HepG2 (cell line): Measurements from ENCODE around the gene POLR3H. TPM values are rescaled to one million over a fixed set of nuclear protein-coding genes. Genes with fewer than 3 reads are reported as not detected.

ENCODE experiments used
- AHDC1 ChIP-seq: sonication (generic); formaldehyde crosslinking; IDR thresholded peaks from 2 replicates; pipeline ENCODE4 v1.5.1; 2020; ENCODE audit warnings: mild to moderate bottlenecking, missing genetic modification reagents, borderline replicate concordance
- AKAP8 ChIP-seq: sonication (generic); formaldehyde crosslinking; IDR thresholded peaks from 2 replicates; pipeline ENCODE4 v1.5.1; 2020; ENCODE audit warnings: mild to moderate bottlenecking, missing genetic modification reagents
- CHD2 ChIP-seq: IDR thresholded peaks from 2 replicates; pipeline ENCODE4 v1.6.1; 2011; ENCODE audit warnings: low read depth, low read length, improper control_type of control experiment
- HNRNPLL ChIP-seq: fragments of 200-400 bp; formaldehyde crosslinking; IDR thresholded peaks from 2 replicates; pipeline ENCODE4 v1.6.1; 2017; ENCODE audit warnings: mild to moderate bottlenecking, low read depth, low read length; ENCODE audit not compliant: poor library complexity, severe bottlenecking
- KLF6 ChIP-seq: IDR thresholded peaks from 2 replicates; pipeline ENCODE4 v1.8.0; 2016; ENCODE audit warnings: missing biosample characterization, missing genetic modification reagents
- MBD4 ChIP-seq: IDR thresholded peaks from 2 replicates; pipeline ENCODE4 v1.6.1; 2012; ENCODE audit warnings: low read length, inconsistent platforms, borderline replicate concordance
- MEIS1 ChIP-seq: sonication (generic); formaldehyde crosslinking; IDR thresholded peaks from 2 replicates; pipeline ENCODE4 v1.9.0; 2021; ENCODE audit warnings: mild to moderate bottlenecking, missing genetic modification reagents, moderate library complexity, borderline replicate concordance
- NFKBIZ ChIP-seq: IDR thresholded peaks from 2 replicates; pipeline ENCODE4 v1.6.1; 2018; ENCODE audit warnings: missing genetic modification reagents, missing compliant biosample characterization
- TFAP4 ChIP-seq: sonication (generic); IDR thresholded peaks from 2 replicates; pipeline ENCODE4 v1.6.1; 2016; ENCODE audit warnings: low read depth, borderline replicate concordance
- ZBTB1 ChIP-seq: sonication (generic); formaldehyde crosslinking; IDR thresholded peaks from 2 replicates; pipeline ENCODE4 v1.4.0; 2020; ENCODE audit warnings: missing genetic modification reagents, borderline replicate concordance
- ZKSCAN5 ChIP-seq: sonication (generic); formaldehyde crosslinking; IDR thresholded peaks from 2 replicates; pipeline ENCODE4 v1.5.1; 2020; ENCODE audit warnings: mild to moderate bottlenecking, missing genetic modification reagents
- ZNF256 ChIP-seq: sonication (generic); formaldehyde crosslinking; conservative IDR thresholded peaks from 2 replicates; pipeline ENCODE4 v1.4.0; 2020; ENCODE audit warnings: missing genetic modification reagents
- ZNF33A ChIP-seq: sonication (generic); formaldehyde crosslinking; IDR thresholded peaks from 2 replicates; pipeline ENCODE4 v1.5.1; 2020; ENCODE audit warnings: missing genetic modification reagents, mild to moderate bottlenecking, moderate library complexity, borderline replicate concordance
- ZNF598 ChIP-seq: sonication (generic); formaldehyde crosslinking; IDR thresholded peaks from 2 replicates; pipeline ENCODE4 v1.5.1; 2020; ENCODE audit warnings: mild to moderate bottlenecking, missing genetic modification reagents, borderline replicate concordance
- polyA plus RNA-seq, 8 experiments: library from polyadenylated mRNA; depleted of rRNA in 3 of 8; stranded (reverse) in 7 of 8; unstranded in 1 of 8; fragments of >200 nt; fragmentation: Illumina TruSeq in 4 of 8; extraction: Trizol in 4 of 8; gene quantifications; 2 replicates each; pipeline versions ENCODE4 v1.2.1 to v1.2.3, GENCODE V29; 2011 to 2016; ENCODE audit warnings: low read depth in 4 of 8, missing spikeins in 1 of 8, mixed read lengths in 1 of 8; ENCODE audit not compliant: insufficient read depth in 1 of 8
- total RNA-seq, 5 experiments: library from RNA; depleted of rRNA; stranded (reverse); fragments of >200 nt; fragmentation: Illumina TruSeq; extraction: Trizol; gene quantifications; 2 replicates each; pipeline ENCODE4 v1.2.3, GENCODE V29; 2016; ENCODE audit warnings: low read depth in 1 of 5
- TF ChIP-seq, protein P1 (sequence below): sonication (generic); formaldehyde crosslinking; IDR thresholded peaks from 2 replicates; pipeline ENCODE4 v1.4.0; 2020; ENCODE audit warnings: missing genetic modification reagents
- TF ChIP-seq, protein P2 (sequence below): IDR thresholded peaks from 2 replicates; pipeline ENCODE4 v1.6.1; 2016; ENCODE audit warnings: low read depth, missing genetic modification reagents, missing compliant biosample characterization

POLR3H gene
- total and polyA plus RNA-seq, 2 of the 13 experiments (the other 11 are each of a cell fraction or from before 2014, with no cell fraction given): 10.3 to 28.6 TPM

DNA sequence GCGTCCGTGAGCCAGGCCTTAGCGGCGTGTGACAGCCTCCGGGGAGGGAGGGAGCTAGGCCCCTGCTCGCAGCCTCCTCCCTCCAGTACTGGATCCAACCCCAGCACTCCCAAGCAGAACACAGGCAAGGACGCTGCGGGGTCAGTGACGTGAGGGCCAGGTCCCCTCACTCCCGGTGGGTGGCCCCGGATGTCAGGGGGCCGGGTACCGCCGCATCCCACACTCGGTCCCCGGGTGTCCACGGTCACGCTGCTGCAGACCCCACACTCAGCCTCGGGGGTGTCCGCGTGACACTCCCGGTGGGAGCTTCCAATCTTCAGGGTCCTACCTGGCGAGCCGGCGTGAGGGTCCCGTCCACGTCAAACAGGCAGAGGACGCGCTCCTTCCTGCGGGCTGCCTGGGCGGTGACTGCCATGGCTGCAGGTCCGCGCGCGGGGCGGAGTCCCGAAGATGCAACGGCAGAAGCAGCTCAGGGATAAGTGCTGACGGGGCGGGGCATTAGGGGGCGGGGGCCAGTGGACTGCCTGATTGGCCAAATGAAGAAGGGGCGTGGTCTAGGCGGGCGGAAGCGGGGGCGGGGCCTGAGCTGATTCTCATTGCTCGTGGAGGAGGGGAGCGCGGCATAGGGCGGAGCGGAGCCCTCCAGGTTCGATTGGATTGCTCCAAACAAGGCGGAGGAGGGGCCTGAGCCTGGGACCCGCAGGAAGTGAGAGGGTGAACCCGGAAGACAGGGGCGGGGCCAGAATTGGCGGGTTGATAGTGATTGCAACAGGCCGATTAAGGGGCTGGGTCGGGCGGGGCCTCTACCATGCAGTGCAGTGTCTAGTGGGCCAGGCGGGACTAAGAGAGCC is 45.3 kb upstream of the POLR3H start, which contains the start of gene PMM1 (continued):
- TF ChIP-seq AHDC1 (no peak), ZNF598 (CRISPR knock-in tag) (no peak), ZKSCAN5 (CRISPR knock-in tag) (no peak), CHD2 (no peak; the same call in 1 of the 2 replicates), TFAP4 (no peak), ZNF33A (CRISPR knock-in tag) (no peak), MBD4 (no peak), MEIS1 (CRISPR knock-in tag) (no peak), ZBTB1 (CRISPR knock-in tag) (no peak), HNRNPLL (peak; percentile 60), KLF6 (no peak; the same call in 1 of the 2 replicates), NFKBIZ (CRISPR knock-in tag) (no peak), AKAP8 (no peak), ZNF256 (no peak)
- TF ChIP-seq, protein P1, sequence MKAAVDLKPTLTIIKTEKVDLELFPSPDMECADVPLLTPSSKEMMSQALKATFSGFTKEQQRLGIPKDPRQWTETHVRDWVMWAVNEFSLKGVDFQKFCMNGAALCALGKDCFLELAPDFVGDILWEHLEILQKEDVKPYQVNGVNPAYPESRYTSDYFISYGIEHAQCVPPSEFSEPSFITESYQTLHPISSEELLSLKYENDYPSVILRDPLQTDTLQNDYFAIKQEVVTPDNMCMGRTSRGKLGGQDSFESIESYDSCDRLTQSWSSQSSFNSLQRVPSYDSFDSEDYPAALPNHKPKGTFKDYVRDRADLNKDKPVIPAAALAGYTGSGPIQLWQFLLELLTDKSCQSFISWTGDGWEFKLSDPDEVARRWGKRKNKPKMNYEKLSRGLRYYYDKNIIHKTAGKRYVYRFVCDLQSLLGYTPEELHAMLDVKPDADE: no peak
- TF ChIP-seq, protein P2, sequence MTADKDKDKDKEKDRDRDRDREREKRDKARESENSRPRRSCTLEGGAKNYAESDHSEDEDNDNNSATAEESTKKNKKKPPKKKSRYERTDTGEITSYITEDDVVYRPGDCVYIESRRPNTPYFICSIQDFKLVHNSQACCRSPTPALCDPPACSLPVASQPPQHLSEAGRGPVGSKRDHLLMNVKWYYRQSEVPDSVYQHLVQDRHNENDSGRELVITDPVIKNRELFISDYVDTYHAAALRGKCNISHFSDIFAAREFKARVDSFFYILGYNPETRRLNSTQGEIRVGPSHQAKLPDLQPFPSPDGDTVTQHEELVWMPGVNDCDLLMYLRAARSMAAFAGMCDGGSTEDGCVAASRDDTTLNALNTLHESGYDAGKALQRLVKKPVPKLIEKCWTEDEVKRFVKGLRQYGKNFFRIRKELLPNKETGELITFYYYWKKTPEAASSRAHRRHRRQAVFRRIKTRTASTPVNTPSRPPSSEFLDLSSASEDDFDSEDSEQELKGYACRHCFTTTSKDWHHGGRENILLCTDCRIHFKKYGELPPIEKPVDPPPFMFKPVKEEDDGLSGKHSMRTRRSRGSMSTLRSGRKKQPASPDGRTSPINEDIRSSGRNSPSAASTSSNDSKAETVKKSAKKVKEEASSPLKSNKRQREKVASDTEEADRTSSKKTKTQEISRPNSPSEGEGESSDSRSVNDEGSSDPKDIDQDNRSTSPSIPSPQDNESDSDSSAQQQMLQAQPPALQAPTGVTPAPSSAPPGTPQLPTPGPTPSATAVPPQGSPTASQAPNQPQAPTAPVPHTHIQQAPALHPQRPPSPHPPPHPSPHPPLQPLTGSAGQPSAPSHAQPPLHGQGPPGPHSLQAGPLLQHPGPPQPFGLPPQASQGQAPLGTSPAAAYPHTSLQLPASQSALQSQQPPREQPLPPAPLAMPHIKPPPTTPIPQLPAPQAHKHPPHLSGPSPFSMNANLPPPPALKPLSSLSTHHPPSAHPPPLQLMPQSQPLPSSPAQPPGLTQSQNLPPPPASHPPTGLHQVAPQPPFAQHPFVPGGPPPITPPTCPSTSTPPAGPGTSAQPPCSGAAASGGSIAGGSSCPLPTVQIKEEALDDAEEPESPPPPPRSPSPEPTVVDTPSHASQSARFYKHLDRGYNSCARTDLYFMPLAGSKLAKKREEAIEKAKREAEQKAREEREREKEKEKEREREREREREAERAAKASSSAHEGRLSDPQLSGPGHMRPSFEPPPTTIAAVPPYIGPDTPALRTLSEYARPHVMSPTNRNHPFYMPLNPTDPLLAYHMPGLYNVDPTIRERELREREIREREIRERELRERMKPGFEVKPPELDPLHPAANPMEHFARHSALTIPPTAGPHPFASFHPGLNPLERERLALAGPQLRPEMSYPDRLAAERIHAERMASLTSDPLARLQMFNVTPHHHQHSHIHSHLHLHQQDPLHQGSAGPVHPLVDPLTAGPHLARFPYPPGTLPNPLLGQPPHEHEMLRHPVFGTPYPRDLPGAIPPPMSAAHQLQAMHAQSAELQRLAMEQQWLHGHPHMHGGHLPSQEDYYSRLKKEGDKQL (CRISPR knock-in tag): no peak
